PFSK-1 (cell line): ENCODE measurements around the gene HACE1.

Experiments used
- FOXP2 ChIP-seq: optimal IDR thresholded peaks from 2 replicates; pipeline ENCODE3; 2011; ENCODE audit warnings: borderline replicate concordance, control low read depth, inconsistent platforms; ENCODE audit not compliant: insufficient read depth; ENCODE audit errors: extremely low read length, extremely low read depth
- POLR2AphosphoS5 ChIP-seq: IDR thresholded peaks from 2 replicates; pipeline ENCODE4 v1.6.1; 2012; ENCODE audit warnings: low read depth, mild to moderate bottlenecking, control low read depth, low read length, moderate library complexity
- SIN3A ChIP-seq: IDR thresholded peaks from 2 replicates; pipeline ENCODE4 v1.6.1; 2012; ENCODE audit warnings: mild to moderate bottlenecking, low read length, moderate library complexity, borderline replicate concordance; ENCODE audit not compliant: insufficient read depth
- TAF1 ChIP-seq: IDR thresholded peaks from 2 replicates; pipeline ENCODE4 v1.6.1; 2012; ENCODE audit warnings: low read length, control low read depth, borderline replicate concordance; ENCODE audit not compliant: insufficient read depth
- TF ChIP-seq, protein P1 (sequence below), 2 experiments: IDR thresholded peaks; 2 replicates each; pipeline versions ENCODE4 v1.6.1 to v1.8.0; 2011 to 2012; ENCODE audit warnings: low read depth in 2 of 2, low read length in 2 of 2, control low read depth in 1 of 2, inconsistent platforms in 1 of 2, mild to moderate bottlenecking in 1 of 2, moderate library complexity in 1 of 2; ENCODE audit not compliant: insufficient read depth in 1 of 2

Gene HACE1

DNA sequence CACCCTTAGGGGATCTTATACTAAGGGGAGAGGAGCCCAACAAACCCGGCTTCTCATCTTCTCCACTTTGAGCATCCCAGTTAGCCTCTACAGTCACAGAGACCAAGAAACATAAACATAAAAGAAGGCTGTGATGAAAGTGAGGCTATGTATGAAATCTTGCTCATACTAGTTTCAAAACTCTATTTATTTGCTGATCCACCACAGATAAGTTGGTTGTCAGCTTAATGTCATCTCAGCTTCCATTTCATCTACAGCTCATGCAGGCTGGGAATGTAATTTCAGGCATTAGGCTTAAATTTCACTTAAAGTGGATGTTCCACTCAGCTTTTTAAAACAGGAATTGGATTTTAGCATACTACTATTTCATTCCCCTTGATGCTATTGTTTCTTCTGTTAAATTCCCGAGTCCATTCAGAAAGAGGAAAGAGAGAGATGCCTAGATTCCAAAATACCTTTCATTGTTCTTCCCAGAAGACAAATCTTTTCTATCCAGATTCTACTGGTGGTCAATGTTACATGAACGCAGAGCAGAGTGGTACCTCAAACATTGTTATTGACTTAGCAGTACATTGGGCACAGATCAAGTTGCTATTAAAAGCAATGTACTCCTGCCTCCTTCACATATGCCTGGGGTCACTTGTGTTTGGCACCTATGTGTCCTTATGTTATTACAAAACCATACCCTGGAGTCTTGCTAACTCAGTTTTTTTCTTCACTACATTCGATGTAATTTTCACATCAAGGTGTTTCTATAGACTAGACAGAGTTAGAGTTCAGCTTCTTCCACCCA lies 149.0 kb downstream of the HACE1 start:
- TF ChIP-seq FOXP2 (no peak), POLR2AphosphoS5 (no peak), TAF1 (no peak), SIN3A (no peak)
- TF ChIP-seq, protein P1, sequence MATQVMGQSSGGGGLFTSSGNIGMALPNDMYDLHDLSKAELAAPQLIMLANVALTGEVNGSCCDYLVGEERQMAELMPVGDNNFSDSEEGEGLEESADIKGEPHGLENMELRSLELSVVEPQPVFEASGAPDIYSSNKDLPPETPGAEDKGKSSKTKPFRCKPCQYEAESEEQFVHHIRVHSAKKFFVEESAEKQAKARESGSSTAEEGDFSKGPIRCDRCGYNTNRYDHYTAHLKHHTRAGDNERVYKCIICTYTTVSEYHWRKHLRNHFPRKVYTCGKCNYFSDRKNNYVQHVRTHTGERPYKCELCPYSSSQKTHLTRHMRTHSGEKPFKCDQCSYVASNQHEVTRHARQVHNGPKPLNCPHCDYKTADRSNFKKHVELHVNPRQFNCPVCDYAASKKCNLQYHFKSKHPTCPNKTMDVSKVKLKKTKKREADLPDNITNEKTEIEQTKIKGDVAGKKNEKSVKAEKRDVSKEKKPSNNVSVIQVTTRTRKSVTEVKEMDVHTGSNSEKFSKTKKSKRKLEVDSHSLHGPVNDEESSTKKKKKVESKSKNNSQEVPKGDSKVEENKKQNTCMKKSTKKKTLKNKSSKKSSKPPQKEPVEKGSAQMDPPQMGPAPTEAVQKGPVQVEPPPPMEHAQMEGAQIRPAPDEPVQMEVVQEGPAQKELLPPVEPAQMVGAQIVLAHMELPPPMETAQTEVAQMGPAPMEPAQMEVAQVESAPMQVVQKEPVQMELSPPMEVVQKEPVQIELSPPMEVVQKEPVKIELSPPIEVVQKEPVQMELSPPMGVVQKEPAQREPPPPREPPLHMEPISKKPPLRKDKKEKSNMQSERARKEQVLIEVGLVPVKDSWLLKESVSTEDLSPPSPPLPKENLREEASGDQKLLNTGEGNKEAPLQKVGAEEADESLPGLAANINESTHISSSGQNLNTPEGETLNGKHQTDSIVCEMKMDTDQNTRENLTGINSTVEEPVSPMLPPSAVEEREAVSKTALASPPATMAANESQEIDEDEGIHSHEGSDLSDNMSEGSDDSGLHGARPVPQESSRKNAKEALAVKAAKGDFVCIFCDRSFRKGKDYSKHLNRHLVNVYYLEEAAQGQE (IDR thresholded peaks at IDR 0.05; ENCODE audit: insufficient read depth in 1 of 2, low read depth in 2 of 2, low read length in 2 of 2) = no peak

DNA sequence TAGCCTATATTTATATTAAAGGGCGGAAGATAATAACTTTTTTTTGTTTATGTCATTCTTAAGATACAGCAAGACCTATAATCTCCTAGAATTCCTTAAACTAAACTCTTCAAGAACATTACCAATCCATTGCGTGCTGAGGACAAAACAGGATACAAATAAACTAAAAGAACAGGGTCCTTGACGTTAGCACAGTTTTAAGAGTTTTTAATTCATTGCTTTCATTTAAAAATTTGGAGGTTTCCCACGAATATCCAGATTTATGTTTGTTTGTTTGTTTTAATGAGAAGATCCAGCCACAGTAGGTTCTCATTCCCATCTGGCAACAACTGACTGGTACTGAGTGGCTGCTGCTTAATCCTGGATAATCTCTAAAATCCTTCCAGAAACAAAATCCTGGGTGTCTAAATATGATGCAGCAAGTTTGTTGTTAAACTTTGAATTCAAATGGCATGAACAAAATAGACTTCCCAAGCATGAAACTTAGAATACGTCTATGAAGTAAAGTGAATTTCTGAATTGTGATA lies 153.7 kb downstream of the HACE1 start:
- no peak for TF ChIP-seq POLR2AphosphoS5
- no peak for TF ChIP-seq SIN3A
- TF ChIP-seq FOXP2 = no peak
- TF ChIP-seq TAF1 = no peak
- TF ChIP-seq, protein P1 (IDR thresholded peaks at IDR 0.05; ENCODE audit: insufficient read depth in 1 of 2, low read depth in 2 of 2, low read length in 2 of 2) = no peak

DNA sequence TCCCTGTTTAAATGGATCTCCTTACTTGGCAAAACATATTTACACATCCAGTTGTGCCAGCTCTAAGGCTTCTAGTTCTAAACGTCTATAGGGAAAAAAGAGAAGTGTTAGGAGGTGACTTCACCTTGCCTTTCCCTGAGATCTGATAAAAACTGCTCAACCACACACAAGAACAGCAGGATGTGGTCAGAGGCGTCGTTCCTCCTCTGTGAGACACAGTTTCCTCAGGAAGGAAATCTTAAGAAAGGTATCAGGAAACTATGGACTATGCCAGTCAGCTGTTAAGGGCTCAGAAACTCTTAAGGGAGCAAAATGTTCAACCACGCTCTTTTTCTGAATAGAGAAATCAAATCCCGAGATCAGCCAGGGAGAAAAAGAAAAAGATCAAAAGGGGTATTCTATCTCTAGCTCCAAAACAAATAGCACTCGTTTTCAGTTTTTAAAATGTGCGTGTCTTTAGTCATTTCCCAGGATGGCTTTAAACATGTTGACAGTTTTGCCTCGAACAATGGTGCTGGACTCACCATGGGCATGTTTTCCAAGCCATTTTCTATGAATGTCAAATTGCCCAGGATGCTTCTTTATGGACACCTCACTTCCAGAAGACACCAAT lies 154.5 kb downstream of the HACE1 start:
- TF ChIP-seq SIN3A (peak; percentile 84; the same call in 1 of the 2 replicates), POLR2AphosphoS5 (no peak), TAF1 (0 out of 2 replicates have a peak, but pooled peaks have one; percentile 37), FOXP2 (no peak)
- TF ChIP-seq, protein P1 (IDR thresholded peaks at IDR 0.05; ENCODE audit: insufficient read depth in 1 of 2, low read depth in 2 of 2, low read length in 2 of 2) = peak in 1 of 2 experiments; percentile 51; a peak in 1 of 4 replicates

DNA sequence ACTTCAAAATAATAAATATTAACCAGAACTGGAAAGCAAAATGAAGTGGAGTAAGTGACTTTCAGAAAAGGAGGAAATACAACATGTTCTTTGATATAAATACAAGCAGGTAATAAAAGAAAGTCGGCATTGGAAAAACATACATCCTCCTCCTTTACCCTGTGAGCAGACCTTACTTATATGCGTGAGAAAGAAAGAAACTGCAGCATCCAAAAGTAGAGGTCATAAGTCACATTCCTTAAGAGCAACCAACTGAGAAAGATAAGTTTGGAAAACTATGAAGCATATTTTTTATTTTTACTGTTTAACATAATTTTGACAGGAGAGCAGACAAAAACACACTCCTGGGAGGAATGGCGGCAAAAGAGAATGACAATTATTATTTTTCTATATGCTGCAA lies 155.5 kb downstream of the HACE1 start:
- TF ChIP-seq SIN3A (no peak), TAF1 (no peak), FOXP2 (no peak), POLR2AphosphoS5 (no peak)
- TF ChIP-seq, protein P1 (IDR thresholded peaks at IDR 0.05; ENCODE audit: insufficient read depth in 1 of 2, low read depth in 2 of 2, low read length in 2 of 2) = no peak
